Measurements from ENCODE around the gene LIN54. TPM values are rescaled to one million over a fixed set of nuclear protein-coding genes. Genes with fewer than 3 reads are reported as not detected.

Gene LIN54
- total and polyA plus RNA-seq, 9 of the 15 experiments (the other 6 are each of a cell fraction or from before 2014, with no cell fraction given): 2.2 to 22.5 (median 15.8) TPM

DNA sequence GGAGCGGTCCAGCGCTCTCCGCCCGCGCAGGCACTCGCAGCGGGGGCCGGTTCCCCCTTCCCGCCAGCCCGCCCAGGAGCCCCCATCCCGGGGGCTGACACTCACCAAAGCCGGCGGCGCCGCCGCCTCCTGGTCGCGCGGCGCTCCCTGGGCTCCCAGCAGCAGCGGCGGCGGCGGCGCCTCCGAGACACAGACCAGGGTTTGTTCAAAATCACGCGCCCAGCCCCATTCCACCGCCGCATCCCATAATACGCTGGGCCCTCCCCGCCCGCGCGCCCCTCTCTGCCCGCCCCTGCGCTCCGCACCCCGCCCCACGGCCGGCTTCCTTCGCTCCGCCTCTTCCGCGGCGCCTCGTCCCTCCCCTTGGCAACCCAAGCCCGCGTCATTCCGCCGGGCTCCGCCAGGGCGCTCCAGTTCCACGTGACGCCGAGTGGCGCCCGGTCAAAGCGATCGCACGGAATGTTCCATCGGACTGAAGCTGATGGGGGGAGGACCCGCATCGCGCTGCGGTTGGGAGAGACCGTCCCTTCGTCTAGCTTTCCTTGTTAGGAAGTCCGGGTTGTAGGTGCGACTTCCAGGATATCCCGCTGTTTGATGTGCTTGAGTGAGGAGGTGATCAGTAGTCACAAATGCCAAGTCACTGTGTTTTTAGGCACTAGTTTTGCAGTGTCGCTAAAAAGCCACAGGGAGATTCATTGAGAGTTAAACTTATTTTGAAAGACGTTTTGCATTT, 2.2 kb upstream of the LIN54 start (continued):
- TF ChIP-seq ZNF764 (CRISPR knock-in tag; IDR thresholded peaks at IDR 0.05; ENCODE audit: low read depth): no peak
- TF ChIP-seq ZNF347 (CRISPR knock-in tag; IDR thresholded peaks at IDR 0.05; ENCODE audit: low read depth): no peak
- peak; percentile 87 for TF ChIP-seq RFX1 (IDR thresholded peaks at IDR 0.05)
- peak; percentile 99 for TF ChIP-seq JUND (IDR thresholded peaks at IDR 0.05; ENCODE audit: borderline replicate concordance, low read depth, low read length)
- TF ChIP-seq JUND (tag; IDR thresholded peaks at IDR 0.05; ENCODE audit: borderline replicate concordance, low read depth, low read length): no peak; the same call in 2 of the 3 replicates
- TF ChIP-seq MYC (IDR thresholded peaks at IDR 0.05; ENCODE audit: low read depth, low read length): peak; percentile 92
- TF ChIP-seq MYC (CRISPR knock-in tag; IDR thresholded peaks at IDR 0.05; ENCODE audit: borderline replicate concordance, low read depth): no peak
- TF ChIP-seq ZNF57 (CRISPR knock-in tag; IDR thresholded peaks at IDR 0.05): no peak
- no peak for TF ChIP-seq ZNF696 (CRISPR knock-in tag; conservative IDR thresholded peaks at IDR 0.05)
- TF ChIP-seq, protein P1, sequence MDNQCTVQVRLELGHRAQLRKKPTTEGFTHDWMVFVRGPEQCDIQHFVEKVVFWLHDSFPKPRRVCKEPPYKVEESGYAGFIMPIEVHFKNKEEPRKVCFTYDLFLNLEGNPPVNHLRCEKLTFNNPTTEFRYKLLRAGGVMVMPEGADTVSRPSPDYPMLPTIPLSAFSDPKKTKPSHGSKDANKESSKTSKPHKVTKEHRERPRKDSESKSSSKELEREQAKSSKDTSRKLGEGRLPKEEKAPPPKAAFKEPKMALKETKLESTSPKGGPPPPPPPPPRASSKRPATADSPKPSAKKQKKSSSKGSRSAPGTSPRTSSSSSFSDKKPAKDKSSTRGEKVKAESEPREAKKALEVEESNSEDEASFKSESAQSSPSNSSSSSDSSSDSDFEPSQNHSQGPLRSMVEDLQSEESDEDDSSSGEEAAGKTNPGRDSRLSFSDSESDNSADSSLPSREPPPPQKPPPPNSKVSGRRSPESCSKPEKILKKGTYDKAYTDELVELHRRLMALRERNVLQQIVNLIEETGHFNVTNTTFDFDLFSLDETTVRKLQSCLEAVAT (IDR thresholded peaks at IDR 0.05): peak in 1 of 2 experiments; percentile 97; a peak in 2 of 4 replicates
- TF ChIP-seq CXXC5 (CRISPR knock-in tag; IDR thresholded peaks at IDR 0.05): peak; percentile 90
- TF ChIP-seq CBFA2T2 (conservative IDR thresholded peaks at IDR 0.05): peak; percentile 55; the same call in 1 of the 2 replicates
- TF ChIP-seq, protein P2, sequence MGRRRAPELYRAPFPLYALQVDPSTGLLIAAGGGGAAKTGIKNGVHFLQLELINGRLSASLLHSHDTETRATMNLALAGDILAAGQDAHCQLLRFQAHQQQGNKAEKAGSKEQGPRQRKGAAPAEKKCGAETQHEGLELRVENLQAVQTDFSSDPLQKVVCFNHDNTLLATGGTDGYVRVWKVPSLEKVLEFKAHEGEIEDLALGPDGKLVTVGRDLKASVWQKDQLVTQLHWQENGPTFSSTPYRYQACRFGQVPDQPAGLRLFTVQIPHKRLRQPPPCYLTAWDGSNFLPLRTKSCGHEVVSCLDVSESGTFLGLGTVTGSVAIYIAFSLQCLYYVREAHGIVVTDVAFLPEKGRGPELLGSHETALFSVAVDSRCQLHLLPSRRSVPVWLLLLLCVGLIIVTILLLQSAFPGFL (CRISPR knock-in tag; IDR thresholded peaks at IDR 0.05): no peak
- 0 out of 2 replicates have a peak, but pooled peaks have one; percentile 44 for TF ChIP-seq POLR2AphosphoS2 (IDR thresholded peaks at IDR 0.05; ENCODE audit: low read length)
- no peak for TF ChIP-seq POLR3A (IDR thresholded peaks at IDR 0.05; ENCODE audit: borderline replicate concordance, extremely low read depth, insufficient read depth, insufficient read length)
- TF ChIP-seq PPARD (CRISPR knock-in tag; IDR thresholded peaks at IDR 0.05): no peak
- no peak for TF ChIP-seq HDAC8 (tag; IDR thresholded peaks at IDR 0.05)
- TF ChIP-seq SRSF1 (IDR thresholded peaks at IDR 0.05; ENCODE audit: low read depth, low read length): no peak
- TF ChIP-seq, protein P3, sequence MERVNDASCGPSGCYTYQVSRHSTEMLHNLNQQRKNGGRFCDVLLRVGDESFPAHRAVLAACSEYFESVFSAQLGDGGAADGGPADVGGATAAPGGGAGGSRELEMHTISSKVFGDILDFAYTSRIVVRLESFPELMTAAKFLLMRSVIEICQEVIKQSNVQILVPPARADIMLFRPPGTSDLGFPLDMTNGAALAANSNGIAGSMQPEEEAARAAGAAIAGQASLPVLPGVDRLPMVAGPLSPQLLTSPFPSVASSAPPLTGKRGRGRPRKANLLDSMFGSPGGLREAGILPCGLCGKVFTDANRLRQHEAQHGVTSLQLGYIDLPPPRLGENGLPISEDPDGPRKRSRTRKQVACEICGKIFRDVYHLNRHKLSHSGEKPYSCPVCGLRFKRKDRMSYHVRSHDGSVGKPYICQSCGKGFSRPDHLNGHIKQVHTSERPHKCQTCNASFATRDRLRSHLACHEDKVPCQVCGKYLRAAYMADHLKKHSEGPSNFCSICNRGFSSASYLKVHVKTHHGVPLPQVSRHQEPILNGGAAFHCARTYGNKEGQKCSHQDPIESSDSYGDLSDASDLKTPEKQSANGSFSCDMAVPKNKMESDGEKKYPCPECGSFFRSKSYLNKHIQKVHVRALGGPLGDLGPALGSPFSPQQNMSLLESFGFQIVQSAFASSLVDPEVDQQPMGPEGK (CRISPR knock-in tag; IDR thresholded peaks at IDR 0.05; ENCODE audit: borderline replicate concordance): no peak
- TF ChIP-seq HNRNPH1 (optimal IDR thresholded peaks at IDR 0.05; ENCODE audit: low read depth, low read length): no peak
- peak; percentile 26; the same call in 1 of the 2 replicates for TF ChIP-seq ZNF24 (IDR thresholded peaks at IDR 0.05)
- TF ChIP-seq CEBPG (CRISPR knock-in tag; IDR thresholded peaks at IDR 0.05): no peak
- TF ChIP-seq CEBPG (tag; conservative IDR thresholded peaks at IDR 0.05 in 1 of 2, IDR thresholded peaks at IDR 0.05 in 1 of 2): peak in 1 of 2 experiments; percentile 59; a peak in 1 of 4 replicates
